Endothelial cell of umbilical vein (primary cell): Measurements from ENCODE around the gene NANOS3. TPM values are rescaled to one million over a fixed set of nuclear protein-coding genes. Genes with fewer than 3 reads are reported as not detected.

Experiments used
- BruUV-seq: library from RNA; stranded (reverse); fragments of 400-500 nt; replicated peaks from 2 replicates; lab custom pipeline; 2021; lab: Mats Ljungman, UMichigan
- CTCF ChIA-PET: fragments of 300-600, 350-600 bp; sonication (Branson Sonifier 250); formaldehyde crosslinking; loops from one replicate; lab custom pipeline; 2021; ENCODE audit warnings: antibody characterized with exemption, inconsistent platforms; lab: Charles Lee
- POLR2A ChIA-PET: fragments of 300-600, 350-600 bp; sonication (Branson Sonifier 250); formaldehyde crosslinking; loops from one replicate; lab custom pipeline; 2021; ENCODE audit warnings: antibody characterized with exemption, inconsistent platforms; lab: Charles Lee
- DNase-seq: peaks from one replicate; pipeline ENCODE4 v3.0.0-alpha.2; 2011; ENCODE audit warnings: low read depth, low spot score
- FAIRE-seq: peaks from 2 replicates; lab custom pipeline; 2011; peaks lifted over from hg19 to GRCh38; lab: Jason Lieb, UNC
- H2AFZ ChIP-seq: 2 replicates; pipeline ENCODE4 v1.6.0; 2012; ENCODE audit warnings: low read depth, low read length, control low read depth, inconsistent platforms
- H3K27ac ChIP-seq: 2 replicates; pipeline ENCODE4 v1.5.1; 2011; ENCODE audit warnings: low read depth, mild to moderate bottlenecking, control low read depth, low read length, moderate library complexity; ENCODE audit not compliant: insufficient read depth
- H3K27me3 ChIP-seq, 2 experiments: 2 replicates each; pipeline versions ENCODE4 v1.6.0 to v1.6.1; 2011; ENCODE audit warnings: low read length in 2 of 2, mixed read lengths in 1 of 2; ENCODE audit not compliant: control insufficient read depth in 2 of 2, insufficient read depth in 2 of 2
- H3K36me3 ChIP-seq, 2 experiments: 2 replicates in 1 of 2; 3 replicates in 1 of 2; pipeline ENCODE4 v1.5.1; 2011; ENCODE audit warnings: low read length in 2 of 2, mild to moderate bottlenecking in 1 of 2, moderate library complexity in 1 of 2; ENCODE audit not compliant: control insufficient read depth in 2 of 2, insufficient read depth in 2 of 2; ENCODE audit errors: extremely low read depth in 1 of 2
- H3K4me1 ChIP-seq: 3 replicates; pipeline ENCODE4 v1.5.1; 2011; ENCODE audit warnings: mild to moderate bottlenecking, low read length; ENCODE audit not compliant: control insufficient read depth, insufficient read depth; ENCODE audit errors: extremely low read depth
- H3K4me2 ChIP-seq: 2 replicates; pipeline ENCODE4 v1.6.1; 2011; ENCODE audit warnings: low read length, control low read depth, mixed read lengths; ENCODE audit not compliant: insufficient read depth
- H3K4me3 ChIP-seq, 3 experiments: fragments of 200-600 bp in 1 of 3; sonication (generic), shearing (Covaris generic) in 1 of 3; replicated peaks in 1 of 3; 2 replicates each; pipeline ENCODE4 v1.5.1; 2011 to 2016; ENCODE audit warnings: control low read depth in 3 of 3, low read length in 3 of 3, mild to moderate bottlenecking in 2 of 3, inconsistent platforms in 1 of 3, low read depth in 1 of 3, moderate library complexity in 1 of 3; ENCODE audit not compliant: insufficient read depth in 1 of 3
- H3K79me2 ChIP-seq: 2 replicates; pipeline ENCODE4 v1.6.0; 2012; ENCODE audit warnings: low read length, inconsistent platforms; ENCODE audit not compliant: control insufficient read depth, insufficient read depth
- H3K9ac ChIP-seq: replicated peaks from 2 replicates; pipeline ENCODE3; 2011; ENCODE audit warnings: low read length, control low read depth; ENCODE audit not compliant: insufficient read depth; ENCODE audit errors: extremely low read depth
- H3K9me1 ChIP-seq: replicated peaks from 3 replicates; pipeline ENCODE4 v1.6.0; 2011; ENCODE audit warnings: mild to moderate bottlenecking, low read length; ENCODE audit not compliant: control insufficient read depth, insufficient read depth; ENCODE audit errors: extremely low read depth
- H3K9me3 ChIP-seq: replicated peaks from 2 replicates; pipeline ENCODE4 v1.5.1; 2012; ENCODE audit warnings: low read length, inconsistent platforms; ENCODE audit not compliant: control insufficient read depth, insufficient read depth
- H4K20me1 ChIP-seq: replicated peaks from 2 replicates; pipeline ENCODE3; 2011; ENCODE audit warnings: mild to moderate bottlenecking, low read length; ENCODE audit not compliant: control insufficient read depth, insufficient read depth; ENCODE audit errors: extremely low read depth
- JUN ChIP-seq: IDR thresholded peaks from 2 replicates; pipeline ENCODE4 v1.6.1; 2011; ENCODE audit warnings: borderline replicate concordance, low read depth; ENCODE audit not compliant: insufficient read length, insufficient read depth
- MYC ChIP-seq: IDR thresholded peaks from one replicate; pipeline ENCODE4 v1.6.1; 2011; ENCODE audit warnings: mild to moderate bottlenecking, low read depth, low read length
- POLR2A ChIP-seq: IDR thresholded peaks from 2 replicates; pipeline ENCODE4 v1.6.1; 2012; ENCODE audit warnings: low read depth, mild to moderate bottlenecking, control low read depth, low read length
- POLR2AphosphoS5 ChIP-seq: IDR thresholded peaks from 2 replicates; pipeline ENCODE4 v1.6.1; 2012; ENCODE audit warnings: low read depth, mild to moderate bottlenecking, control low read depth, low read length, moderate library complexity; ENCODE audit not compliant: insufficient read depth
- dilution Hi-C: fragments of 300-500 bp; cut with MboI; formaldehyde crosslinking; loops from one replicate; pipeline ENCODE4 v1.15.0; 2019; ENCODE audit warnings: low sequenced_read_pairs; ENCODE audit not compliant: extremely low pct_ligation_motif_present
- intact Hi-C: fragments of 100-400 bp; cut with micrococcal nuclease; formaldehyde crosslinking; loops from one replicate; pipeline ENCODE4 v1.10.0; 2022
- polyA plus RNA-seq, 4 experiments: library from polyadenylated mRNA; depleted of rRNA in 3 of 4; stranded (reverse) in 3 of 4; unstranded in 1 of 4; fragments of >200 nt; gene quantifications; 2 replicates each; pipeline versions ENCODE4 v1.2.1 to v1.2.3, GENCODE V29; 2011 to 2012; ENCODE audit warnings: missing spikeins in 1 of 4
- total RNA-seq: library from RNA; stranded (reverse); gene quantifications from 2 replicates; pipeline ENCODE4 v1.2.3, GENCODE V29; 2021
- TF ChIP-seq, protein P1 (sequence below): IDR thresholded peaks from 2 replicates; pipeline ENCODE4 v1.6.1; 2011; ENCODE audit not compliant: insufficient read depth, insufficient read length

The NANOS3 gene
- total and polyA plus RNA-seq, 2 donors (not counting 3 experiments of a cell fraction or from before 2014, with no cell fraction given) = 1.0 to 4.4 TPM

GRCh38 chr19:13865571-13866462 is 11.1 kb upstream of the NANOS3 start:
- TF ChIP-seq MYC = no peak
- TF ChIP-seq, protein P1, sequence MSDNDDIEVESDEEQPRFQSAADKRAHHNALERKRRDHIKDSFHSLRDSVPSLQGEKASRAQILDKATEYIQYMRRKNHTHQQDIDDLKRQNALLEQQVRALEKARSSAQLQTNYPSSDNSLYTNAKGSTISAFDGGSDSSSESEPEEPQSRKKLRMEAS = no peak
- TF ChIP-seq POLR2A = peak; percentile 54
- TF ChIP-seq JUN = no peak
- peak; percentile 67 for TF ChIP-seq POLR2AphosphoS5
- ChIA-PET CTCF (interaction anchor here (0.7 to 5.0 kb wide), 3 partner anchors 9 to 888 kb away, joined by 3 to 62 read pairs (median 6); no protein-coding TSS in a partner anchor), POLR2A (no interaction called here)
- H3K9ac ChIP-seq = peak overlapping the region; percentile 75
- dilution Hi-C loops = no loop called here
- H3K9me1 ChIP-seq = no peaks in the 10 kb centered on the region
- H4K20me1 ChIP-seq = no peaks in the 10 kb centered on the region
- H3K4me3 ChIP-seq = peak overlapping the region; percentile 43 to 69 (median 65)
- DNase-seq (no peak), FAIRE-seq (peak; percentile 59)
- H3K27me3 ChIP-seq = no peaks in the 10 kb centered on the region
- no peaks in the 10 kb centered on the region for H3K79me2 ChIP-seq
- no peak overlapping the region for H3K27ac ChIP-seq
- BruUV-seq = no TSS peak
- no peaks in the 10 kb centered on the region for H3K36me3 ChIP-seq
- H3K4me2 ChIP-seq = peak overlapping the region; percentile 56
- peaks cover 17% of the 10 kb centered on the region for H3K4me1 ChIP-seq
- peak overlapping the region; percentile 53 for H2AFZ ChIP-seq
- no peaks in the 10 kb centered on the region for H3K9me3 ChIP-seq
- intact Hi-C loops = no loop called here

- ChIA-PET CTCF (interaction anchor here (1.4 kb wide), 1 partner anchor 9 kb away, joined by 6 read pairs; no protein-coding TSS in a partner anchor), POLR2A (no interaction called here)
- no peaks in the 10 kb centered on the region for H3K27me3 ChIP-seq
- H3K4me3 ChIP-seq = peak overlapping the region in 2 of 3 experiments; percentile 43 to 65
- peaks cover 12% of the 10 kb centered on the region for H3K4me1 ChIP-seq
- TF ChIP-seq POLR2AphosphoS5 = no peak
- TSS peak; percentile 20 for BruUV-seq
- FAIRE-seq (no peak), DNase-seq (no peak)
- H3K36me3 ChIP-seq = no peaks in the 10 kb centered on the region
- intact Hi-C loops = no loop called here
- H3K4me2 ChIP-seq = peak overlapping the region; percentile 56
- H3K27ac ChIP-seq = no peak overlapping the region
- no peaks in the 10 kb centered on the region for H3K79me2 ChIP-seq
- no peaks in the 10 kb centered on the region for H4K20me1 ChIP-seq
- no peaks in the 10 kb centered on the region for H3K9me1 ChIP-seq
- H3K9ac ChIP-seq = peak overlapping the region; percentile 75
- no peak overlapping the region for H2AFZ ChIP-seq
- H3K9me3 ChIP-seq = no peaks in the 10 kb centered on the region
- dilution Hi-C loops = no loop called here
These were observed 10.4 kb upstream of the NANOS3 start for GRCh38 chr19:13866463-13867046.
